ENCODE data around the gene MYO10.
"Not testable (repeated sequence)": the region's sequence is repeated elsewhere in the genome, so short reads cannot be mapped to it uniquely, and the experiment has no call there.

The MYO10 gene

DNA sequence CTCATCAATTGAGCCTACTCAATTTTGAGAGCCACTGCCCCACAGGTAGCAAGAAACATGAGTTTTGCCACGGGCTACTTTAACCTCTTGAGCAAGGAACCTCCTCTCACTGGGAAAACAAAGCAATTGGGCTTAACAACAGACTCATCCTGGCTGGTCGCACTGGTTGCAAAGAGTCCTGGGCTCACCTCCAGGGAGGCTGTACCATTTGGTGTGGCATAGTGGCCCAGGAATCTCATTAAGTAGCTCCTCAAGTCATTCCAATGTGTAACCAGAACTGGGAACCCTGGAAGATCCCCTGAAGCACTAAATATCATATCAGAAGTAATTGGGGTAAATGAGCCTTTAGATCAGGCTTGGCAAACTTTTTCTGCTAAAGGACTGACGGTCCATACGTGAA is 78.5 kb downstream of the MYO10 start:
- DNase-seq: no peak

DNA sequence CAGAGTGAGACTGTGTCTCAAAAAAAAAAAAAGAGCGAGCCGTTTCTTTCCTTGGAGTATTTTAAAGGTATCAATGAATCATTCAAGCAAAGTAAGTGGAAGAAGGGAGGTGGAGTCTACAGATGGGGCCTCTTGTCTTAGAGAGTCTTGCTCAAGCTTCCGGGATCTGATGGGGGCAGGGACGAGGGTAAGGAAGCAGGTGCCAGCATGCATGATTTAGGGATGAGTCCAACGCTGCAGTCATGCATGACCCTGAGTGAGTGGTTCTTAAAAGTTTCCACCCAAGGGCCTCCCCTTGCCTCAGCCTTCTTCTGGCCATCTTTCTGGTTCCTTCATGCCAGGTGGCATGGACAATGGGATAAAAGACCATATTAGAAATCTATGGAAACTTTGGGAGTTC is 79.6 kb downstream of the MYO10 start:
- DNase-seq: no peak

DNA sequence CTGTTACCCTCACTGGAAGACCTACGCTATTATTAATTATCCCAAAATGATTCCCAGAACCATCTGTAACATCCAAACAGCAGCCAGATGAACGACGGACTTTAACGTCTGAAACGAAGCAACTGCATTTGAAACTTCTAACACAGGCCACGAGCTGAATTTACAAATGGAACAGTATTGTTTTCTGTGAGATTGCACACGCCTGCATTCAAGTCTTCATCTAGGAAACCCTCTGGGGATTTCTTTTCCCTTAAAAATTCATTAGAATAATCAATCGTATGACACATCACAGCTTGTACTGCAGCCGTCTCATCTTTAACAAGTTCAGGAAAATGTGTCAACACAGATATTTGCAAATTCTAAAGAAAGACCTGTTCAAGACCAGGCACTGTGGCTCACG is 80.2 kb downstream of the MYO10 start:
- DNase-seq: no peak

DNA sequence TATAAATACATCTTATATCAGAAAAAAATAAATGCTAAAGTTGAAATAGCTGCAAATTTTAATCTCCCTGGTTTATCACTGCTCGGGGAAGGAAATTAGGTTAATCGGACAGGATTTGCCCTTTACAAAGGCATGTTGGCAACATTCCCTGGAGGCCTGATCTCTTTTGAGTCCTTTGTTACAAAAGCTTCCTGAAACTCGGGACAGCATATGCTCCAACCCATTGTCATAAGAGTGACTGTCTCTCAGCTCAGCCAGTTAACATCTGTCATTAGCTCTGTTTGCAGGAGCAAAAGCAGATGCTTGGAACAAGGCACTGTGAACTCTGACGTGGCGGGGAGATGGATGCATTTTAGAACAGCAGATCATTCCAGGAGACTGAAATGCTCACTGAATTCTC is 80.6 kb downstream of the MYO10 start:
- DNase-seq: no peak

DNA sequence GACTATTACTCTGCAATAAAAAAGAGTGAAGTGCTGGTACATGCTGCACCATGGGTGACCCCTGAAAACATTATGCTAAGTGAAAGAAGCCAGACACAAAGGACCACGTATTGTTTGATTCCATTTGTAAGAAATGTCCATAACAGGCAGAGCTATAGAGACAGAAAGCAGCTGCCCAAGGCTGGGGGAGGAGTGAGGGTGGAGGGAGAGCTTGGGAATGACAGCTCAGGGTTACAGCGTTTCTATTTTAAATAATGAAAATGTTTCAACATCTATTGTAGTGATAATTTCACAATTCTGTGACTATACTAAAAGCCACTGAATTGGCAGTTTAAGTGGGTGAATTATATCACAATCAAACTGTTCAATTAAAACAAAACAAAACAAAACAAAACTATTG is 81.7 kb downstream of the MYO10 start:
- DNase-seq: no peak

DNA sequence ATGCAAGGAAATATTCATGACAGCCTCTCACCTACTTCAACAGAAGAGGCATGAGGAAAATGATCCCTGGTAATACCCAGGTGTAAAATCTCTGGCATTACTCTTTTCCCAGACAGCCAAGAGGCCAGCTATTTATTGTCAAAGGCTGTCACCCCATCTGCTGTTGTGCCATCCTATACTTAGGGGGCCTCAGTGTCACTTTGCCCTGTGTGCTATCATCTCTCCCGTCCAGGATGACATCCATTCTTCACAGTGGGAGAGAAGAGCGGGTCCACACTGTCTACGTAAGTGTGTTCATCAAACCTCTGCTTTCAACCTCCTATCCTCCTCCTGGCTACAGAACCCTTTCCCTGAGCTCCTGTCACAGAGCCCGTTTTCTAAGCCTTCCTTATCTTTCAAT is 82.6 kb downstream of the MYO10 start:
- DNase-seq: no peak

DNA sequence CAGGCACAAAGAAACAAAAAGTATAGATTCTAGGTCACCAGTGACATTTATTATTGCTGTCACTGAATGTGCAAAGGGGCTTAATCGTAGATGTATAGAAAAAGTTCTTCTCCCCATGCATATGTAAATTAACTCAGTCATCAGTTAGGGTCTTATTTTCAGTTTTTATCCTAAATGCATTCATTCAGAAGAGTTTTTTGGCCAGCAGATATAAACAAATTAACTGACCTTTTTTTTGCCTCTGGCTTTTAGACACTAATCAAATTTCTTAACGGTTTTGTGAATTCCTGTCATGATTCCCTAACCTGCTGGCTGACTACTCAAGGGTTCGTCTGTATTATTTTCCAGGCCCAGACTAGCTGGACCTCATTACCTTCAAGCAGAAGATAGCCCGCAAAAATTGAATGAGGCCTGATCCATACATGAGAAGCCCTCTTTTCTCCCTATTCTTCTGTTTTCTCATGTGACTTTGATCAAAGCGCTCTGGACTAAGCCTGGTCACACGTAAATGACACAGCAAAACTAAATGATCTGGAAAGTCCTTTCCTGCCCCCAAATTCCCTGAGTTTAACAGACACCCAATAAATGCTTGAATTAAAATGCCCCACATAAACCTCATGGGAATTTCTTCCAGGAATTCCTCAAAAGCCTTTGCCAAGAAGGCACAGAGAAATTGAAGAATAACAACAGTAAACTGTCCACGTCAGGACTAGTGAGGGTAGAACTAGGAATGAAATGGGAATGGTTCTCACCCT is 83.7 kb downstream of the MYO10 start:
- no peak for DNase-seq

DNA sequence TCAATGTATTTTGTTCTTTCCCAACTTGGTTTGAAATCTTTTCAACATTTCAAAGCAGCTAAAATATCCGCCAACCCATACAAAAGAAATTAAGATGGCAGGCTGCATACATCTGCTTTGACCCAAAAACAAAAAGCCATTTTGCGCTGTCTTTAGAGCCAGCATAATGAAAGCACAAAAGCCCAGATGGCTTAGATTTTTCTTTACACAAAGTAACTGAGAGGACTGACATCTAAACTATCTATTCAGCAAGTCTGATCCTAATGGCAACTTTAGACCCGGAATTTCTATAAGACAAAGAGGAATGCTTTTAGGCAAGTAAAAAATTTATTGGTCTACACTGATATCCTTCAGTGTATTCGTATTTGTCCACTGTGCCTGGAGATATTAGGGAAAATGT is 86.3 kb downstream of the MYO10 start:
- no peak for DNase-seq

DNA sequence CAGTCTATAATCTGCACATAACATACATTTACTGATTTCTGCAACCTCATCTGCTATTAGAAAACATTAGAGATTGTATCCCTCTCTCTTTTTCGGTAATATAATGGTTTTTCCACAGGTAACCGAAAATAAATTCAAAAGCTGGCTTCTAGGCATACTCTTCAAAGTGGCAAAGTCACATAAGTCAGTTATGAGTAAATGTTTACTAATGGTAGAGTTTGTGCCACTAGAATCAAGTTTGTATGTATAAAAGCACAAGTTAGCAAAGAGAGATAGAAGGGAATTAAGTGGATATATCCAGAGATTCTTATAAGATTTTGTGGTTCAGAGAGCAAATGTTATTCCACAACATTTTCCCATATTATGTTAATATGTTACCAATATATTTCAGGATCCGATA is 86.9 kb downstream of the MYO10 start:
- no peak for DNase-seq

DNA sequence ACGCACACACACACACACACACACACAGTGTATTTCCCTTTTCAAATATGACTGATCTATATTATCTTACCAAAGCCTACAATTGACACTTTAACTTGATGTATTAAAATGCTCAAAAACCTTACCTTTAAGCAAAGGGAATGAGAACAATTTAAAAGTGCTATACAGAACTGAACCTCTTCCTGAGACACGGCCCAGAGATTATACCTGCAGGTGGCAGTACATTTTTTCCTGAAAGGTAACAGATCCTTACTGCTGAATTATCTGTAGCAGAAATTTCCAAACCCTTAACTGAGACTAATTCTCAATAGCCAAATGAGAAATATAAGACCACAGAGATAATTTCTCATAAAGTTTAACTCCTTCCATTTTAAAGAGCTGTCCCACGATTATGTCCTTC is 91.1 kb downstream of the MYO10 start:
- DNase-seq: no peak

DNA sequence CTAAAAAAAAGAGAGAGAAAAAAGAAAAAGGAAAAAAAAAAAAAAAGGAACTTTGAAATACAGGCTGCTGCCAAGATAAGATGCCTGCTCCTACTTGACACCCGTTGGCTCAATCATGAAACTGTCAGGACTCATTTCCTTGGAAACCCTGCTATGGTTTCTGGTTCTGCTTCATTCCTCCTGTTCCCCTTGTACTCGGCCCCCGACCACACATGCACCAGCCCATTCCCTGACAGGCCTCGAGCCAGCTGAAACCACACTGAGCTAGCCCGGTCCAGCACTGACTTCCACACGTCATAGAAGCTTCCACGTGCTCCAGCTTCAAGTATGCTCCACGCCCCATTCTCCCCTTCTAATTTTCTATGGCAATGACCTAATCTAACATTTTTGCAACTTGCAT is 93.2 kb downstream of the MYO10 start:
- DNase-seq: no peak

DNA sequence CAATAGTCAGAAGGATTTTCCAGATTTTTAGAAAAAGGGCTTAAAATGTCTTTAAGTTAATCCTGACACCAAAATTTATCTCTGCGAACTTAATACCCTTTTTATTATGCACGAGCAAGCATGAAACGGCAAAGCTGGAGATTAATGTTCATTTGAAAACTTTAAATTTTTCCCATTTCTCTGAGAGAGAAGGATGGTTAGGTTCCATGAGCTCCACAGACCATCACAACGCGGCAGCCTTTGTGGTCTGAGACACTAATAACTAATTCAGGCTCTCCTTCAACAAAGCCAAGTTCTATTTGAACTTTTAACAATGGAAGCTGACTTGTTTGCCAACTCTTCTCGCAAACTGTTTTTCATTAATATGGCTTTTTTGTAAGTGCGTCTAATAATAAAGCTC is 94.7 kb downstream of the MYO10 start:
- no peak for DNase-seq

DNA sequence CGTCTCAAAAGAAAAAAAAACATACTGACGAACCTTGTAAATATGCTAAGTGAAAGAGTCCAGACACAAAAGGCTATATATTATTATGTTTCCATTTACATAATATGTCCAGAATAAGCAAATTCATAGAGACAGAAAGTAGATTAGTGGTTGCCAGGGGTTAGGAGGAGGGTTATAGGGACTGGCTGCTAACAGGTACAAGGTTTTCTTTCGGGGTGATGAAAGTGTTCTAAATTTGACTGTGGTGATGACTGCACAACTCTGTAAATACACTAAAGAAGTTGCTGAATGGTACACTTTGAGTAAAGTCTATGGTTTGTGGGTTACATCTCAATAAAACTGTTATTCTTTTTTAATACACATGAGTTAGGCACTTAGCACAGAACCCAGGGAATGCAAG is 98.8 kb downstream of the MYO10 start:
- no peak for DNase-seq

DNA sequence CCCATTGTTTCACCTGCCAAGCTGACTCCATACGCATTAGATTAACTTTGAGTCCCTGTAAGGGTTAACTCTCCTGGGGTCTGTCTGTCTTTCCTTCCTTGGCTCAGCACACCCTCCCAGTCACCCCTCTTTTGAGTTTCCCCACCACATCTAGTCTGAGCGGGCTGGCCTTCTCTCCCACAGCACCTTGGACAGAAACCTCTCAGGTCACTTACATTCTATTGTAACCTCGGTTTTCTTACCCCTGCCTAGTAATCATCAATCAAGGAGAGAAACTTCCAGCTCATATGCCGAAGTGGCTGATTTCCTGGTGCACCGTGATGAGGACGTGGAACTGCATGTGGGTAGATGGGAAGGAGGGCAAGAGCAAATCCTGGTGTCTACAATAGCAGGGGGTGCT is 102.1 kb downstream of the MYO10 start:
- no peak for DNase-seq

DNA sequence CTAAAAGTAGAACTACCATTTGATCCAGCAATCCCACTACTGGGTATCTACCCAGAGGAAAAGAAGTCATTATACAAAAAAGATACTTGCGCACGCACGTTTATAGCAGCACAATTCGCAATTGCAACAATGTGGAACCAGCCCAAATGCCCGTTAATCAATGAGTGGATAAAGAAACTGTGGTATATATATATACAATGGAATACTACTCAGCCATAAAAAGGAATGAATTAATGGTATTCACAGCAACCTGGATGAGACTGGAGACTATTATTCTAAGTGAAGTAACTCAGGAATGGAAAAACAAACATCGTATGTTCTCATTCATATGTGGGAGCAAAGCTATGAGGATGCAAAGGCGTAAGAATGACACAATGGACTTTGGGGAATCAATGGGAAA is 104.8 kb downstream of the MYO10 start:
- not testable (repeated sequence) for DNase-seq

DNA sequence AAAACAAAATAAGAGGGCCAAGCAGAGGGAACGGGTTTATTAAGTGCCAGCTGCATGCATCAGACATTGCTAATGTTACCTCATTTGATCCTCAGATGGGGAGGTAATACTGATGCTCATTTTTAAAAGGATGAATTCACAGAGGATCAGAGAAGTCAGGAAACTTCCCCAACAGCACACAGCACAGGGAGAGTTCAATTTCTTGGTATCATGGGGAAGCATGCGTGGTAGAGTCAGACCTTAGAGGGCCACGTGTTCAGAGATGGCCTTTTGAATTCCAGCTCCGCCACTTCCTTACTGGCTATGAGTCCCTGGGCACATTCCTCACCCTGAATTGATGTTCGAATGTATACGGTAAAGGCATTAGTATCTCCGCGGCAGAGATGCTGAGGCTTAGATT is 108.3 kb downstream of the MYO10 start:
- DNase-seq: no peak

DNA sequence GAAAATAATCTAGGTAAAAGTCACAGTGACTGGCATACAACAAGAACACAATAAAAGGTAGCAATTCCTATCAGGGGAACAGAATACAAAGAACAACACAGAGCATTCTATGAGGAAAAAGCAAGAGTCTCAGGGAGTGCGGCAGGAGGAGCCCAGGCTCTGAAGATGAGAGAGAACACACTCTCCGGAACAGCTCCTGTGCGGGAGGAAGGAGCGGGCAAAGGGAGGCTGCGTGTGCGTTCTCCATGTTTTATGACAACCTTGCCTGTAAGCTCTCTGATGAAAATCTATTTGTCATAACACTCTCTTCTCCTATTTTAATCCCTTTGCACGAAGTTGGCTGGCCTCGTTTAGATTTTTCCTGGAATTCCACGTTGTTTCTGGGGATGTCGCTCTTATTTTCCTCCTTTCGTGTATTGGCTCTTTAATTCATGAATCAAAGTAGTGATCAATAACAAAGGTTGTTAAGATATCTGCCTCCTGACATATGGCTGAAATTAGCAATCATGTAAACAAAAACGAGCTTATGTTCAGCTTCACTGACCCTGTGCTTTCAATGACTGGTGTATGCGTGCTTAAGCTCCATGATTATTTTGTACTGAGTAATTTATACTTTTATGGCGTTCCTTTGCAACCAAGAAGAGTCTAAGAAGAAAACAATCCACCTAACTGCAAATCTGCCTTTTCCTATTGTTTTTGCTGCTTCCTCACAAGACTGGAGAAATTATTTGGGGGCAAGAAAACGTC is 109.5 kb downstream of the MYO10 start:
- no peak for DNase-seq

DNA sequence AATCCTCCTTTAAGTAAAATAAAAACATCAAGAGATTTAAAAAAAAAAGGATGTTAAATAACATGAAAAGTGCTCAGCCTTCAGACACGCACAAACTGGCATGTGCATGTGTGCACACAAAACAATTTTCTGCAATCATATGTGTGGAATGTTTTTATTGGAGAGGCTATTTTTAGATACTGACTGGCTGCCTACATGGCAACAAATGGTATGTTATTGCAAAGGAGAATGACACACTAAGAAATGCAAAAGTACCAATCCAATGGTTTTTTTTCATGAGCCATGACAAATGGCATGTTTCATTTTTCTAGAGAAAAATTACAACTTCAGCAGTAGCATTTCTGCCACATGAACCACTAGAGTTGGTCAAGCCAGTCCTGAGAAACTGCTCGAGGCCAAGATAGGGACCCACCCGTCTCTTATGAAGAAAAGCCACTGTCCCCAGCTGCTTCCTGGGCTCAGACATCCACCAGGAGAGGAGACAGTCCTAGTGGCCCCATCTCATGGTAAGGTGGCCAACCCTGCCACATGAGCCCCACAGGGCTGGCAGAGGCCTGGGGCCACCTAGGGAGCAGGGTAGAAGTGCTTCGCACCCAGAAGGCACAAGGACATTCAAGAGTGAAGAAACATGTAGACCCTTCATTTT is 116.4 kb downstream of the MYO10 start:
- DNase-seq: no peak

DNA sequence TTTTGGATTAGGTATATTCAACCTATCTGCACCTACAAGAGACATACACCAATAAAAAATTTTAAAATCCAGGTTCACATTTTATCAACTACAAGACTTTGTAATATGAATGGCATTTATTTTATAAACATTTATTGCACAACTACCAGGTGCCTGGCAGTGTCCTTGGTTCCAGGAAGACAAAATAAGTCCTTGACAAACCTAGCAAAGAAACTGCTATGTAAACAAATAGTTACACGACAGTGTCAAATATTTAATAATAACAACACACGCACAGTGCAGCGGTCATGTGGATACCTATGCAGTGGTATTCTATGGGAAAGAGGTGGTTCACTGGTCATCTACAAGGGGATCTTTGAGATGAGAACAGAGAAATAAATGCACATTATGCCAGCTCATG is 120.7 kb downstream of the MYO10 start:
- DNase-seq: no peak

DNA sequence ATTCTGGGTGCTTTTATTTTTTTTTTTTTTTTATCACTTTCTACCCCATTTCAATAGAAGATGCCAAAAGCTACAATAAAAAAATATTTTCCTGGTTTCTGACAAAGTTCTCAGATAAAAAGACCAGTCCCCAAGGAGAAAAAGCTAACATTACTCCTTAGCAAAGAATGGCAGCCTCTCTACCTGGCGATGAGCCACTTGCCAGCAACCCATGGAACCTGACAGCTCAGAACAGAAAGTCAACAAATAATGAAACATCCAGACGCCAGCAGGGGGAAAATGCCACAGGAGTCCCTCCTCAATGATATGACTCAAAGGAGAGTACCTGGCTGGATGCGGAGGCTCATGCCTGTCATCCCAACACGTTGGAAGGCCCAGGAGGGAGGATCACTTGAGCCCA is 123.2 kb downstream of the MYO10 start:
- DNase-seq: peak in 1 of 2 experiments; percentile 25

DNA sequence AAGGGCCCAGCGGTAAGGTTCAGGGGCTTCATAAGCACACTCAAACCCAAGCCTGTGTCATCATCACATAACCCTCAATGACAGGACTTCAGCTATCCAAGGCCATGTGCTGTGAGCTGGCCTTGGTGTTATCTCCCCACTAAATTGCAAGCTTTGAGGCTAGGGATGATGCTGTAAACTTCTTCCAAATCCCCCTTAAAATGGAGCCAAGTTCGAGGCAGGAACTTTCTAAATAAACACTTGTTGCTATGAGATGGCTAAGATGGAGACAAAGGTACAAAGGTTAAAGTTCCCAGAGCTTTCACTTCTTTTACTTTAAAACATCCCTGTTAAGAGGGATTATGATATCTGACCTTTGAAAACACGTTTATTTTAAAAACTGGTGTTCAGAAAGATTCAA is 123.6 kb downstream of the MYO10 start:
- no peak for DNase-seq

DNA sequence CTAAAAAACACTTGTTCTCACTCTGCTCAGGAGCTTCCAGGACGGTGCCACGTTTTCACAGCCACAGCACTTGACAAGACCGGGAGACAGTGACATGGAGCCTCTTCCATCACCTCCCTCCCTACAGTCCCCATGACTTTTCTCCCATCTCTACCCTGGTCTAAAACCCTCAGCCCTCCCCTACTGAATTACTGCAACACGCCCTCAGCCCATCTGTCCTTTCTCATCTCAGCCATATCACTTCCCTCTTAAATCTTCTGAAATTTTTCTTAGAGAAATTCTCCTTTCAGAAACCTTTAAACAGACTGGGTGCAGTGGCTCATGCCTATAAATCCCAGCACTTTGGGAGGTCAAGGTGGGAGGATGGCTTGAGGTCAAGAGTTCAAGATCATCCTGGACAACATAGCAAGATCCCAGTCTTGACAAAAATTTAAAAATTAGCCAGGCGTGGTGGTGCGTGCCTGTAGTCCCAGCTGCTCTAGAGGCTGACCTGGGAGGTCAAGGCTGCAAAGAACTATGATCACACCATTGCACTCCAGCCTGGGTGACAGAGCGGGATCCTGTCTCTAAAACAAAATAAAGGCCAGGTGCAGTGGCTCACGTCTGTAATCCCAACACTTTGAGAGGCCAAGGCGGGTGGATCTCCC is 125.8 kb downstream of the MYO10 start:
- no peak for DNase-seq

DNA sequence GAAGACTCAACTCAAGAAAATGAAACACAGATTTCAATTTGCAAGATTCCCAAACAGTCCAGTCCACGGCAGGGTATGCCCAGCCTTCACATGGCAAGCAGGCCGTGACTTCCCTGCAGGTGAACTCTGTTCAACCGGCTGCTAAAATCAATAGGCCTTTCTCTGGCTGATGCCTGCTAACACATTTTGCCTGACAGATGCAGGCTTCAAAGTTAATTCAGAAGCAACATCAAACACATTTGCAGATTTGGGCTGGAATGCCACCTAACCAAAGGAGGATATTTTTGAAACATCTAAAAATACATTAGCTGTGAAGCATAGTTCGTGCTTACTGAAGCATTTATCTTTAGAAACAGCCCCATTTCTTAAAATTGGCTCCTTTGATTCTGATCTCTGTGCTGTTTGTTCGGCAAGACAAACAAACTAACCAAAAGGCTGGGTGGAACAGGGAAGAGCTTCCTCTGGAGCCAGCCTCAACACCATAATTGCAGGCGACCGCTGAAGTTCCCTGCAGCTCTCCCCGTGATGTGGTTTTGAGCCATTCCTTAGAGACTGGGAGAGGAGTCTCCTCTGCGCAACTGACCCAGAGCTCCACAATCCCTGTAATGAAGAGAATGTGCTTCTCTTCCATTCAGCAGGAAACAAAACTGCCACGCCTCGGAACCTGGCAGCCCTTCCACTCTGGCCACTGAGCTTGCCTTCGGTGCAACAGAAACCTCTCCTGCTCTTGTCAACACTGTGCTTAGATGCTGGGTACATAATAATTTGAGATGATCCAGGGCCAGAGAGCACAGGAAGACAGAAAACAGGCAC is 126.5 kb downstream of the MYO10 start:
- no peak for DNase-seq

Measured in SHP77 (cell line).